ENCODE measurements around the gene ZNF764. TPM values are rescaled to one million over a fixed set of nuclear protein-coding genes. Genes with fewer than 3 reads are reported as not detected.

The ZNF764 gene
- total and polyA plus RNA-seq, 9 of the 15 experiments (the other 6 are each of a cell fraction or from before 2014, with no cell fraction given) = 0.69 to 10.1 (median 4.1) TPM

DNA sequence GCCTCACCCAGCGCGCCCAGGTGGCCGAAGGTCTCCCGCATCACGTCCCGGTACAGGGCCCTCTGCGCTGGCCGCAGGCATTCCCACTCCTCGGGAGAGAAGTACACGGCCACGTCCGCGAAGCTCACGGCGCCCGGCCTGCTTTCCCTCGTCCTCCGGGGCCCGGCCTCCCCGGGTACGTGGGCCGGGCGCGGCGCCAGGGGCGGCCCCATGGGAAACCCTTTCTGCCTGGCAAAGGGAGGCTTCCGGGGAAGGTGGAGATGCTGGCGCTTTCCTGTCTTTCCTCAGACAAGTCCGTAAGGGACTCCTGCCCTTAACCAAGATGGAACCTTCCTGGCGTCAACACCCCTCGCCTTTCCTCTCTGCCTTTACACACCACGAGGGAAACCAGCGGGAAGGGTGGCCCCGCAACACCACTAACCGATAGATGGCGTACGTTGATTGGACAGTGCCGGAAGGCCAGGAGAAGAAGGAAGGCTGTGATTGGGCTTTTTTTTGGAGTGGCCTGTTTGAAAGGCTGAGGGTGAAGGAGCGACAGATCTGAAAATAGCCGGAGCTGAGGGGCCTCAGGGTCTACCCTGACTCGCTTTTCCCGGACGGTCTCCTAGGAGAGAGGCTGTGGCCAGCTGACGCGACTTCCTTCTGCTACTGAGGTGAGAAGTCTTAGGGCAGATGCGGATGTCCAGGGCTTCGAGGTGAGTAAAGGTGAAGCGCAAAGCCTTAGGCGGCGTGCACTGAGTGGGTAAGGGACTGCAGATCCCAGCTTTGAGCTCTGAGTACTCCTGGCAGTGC is 27.4 kb upstream of the ZNF764 start, which contains the start of gene ZNF785 (continued):
- TF ChIP-seq, protein P1, sequence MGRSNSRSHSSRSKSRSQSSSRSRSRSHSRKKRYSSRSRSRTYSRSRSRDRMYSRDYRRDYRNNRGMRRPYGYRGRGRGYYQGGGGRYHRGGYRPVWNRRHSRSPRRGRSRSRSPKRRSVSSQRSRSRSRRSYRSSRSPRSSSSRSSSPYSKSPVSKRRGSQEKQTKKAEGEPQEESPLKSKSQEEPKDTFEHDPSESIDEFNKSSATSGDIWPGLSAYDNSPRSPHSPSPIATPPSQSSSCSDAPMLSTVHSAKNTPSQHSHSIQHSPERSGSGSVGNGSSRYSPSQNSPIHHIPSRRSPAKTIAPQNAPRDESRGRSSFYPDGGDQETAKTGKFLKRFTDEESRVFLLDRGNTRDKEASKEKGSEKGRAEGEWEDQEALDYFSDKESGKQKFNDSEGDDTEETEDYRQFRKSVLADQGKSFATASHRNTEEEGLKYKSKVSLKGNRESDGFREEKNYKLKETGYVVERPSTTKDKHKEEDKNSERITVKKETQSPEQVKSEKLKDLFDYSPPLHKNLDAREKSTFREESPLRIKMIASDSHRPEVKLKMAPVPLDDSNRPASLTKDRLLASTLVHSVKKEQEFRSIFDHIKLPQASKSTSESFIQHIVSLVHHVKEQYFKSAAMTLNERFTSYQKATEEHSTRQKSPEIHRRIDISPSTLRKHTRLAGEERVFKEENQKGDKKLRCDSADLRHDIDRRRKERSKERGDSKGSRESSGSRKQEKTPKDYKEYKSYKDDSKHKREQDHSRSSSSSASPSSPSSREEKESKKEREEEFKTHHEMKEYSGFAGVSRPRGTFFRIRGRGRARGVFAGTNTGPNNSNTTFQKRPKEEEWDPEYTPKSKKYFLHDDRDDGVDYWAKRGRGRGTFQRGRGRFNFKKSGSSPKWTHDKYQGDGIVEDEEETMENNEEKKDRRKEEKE (IDR thresholded peaks at IDR 0.05; ENCODE audit: borderline replicate concordance in 1 of 2, control insufficient read depth in 1 of 2, low read depth in 2 of 2, low read length in 1 of 2) = 0 out of 4 replicates have a peak, but pooled peaks of 1 of the 2 experiments have one; percentile 73
- no peak for TF ChIP-seq CSDE1 (IDR thresholded peaks at IDR 0.05)
- peak; percentile 73; the same call in 1 of the 2 replicates for TF ChIP-seq ZNF263 (CRISPR knock-in tag; IDR thresholded peaks at IDR 0.05; ENCODE audit: borderline replicate concordance)
- TF ChIP-seq SIX5 (IDR thresholded peaks at IDR 0.05; ENCODE audit: borderline replicate concordance in 1 of 2, insufficient read depth in 1 of 2, low read depth in 1 of 2, low read length in 2 of 2) = peak; percentile 64; a peak in 3 of 4 replicates
- no peak for TF ChIP-seq NCOA2 (IDR thresholded peaks at IDR 0.05; ENCODE audit: partially characterized antibody in 2 of 2)
- TF ChIP-seq CEBPG (CRISPR knock-in tag; IDR thresholded peaks at IDR 0.05) = 0 out of 2 replicates have a peak, but pooled peaks have one; percentile 9
- TF ChIP-seq CEBPG (tag; conservative IDR thresholded peaks at IDR 0.05 in 1 of 2, IDR thresholded peaks at IDR 0.05 in 1 of 2) = no peak
- TF ChIP-seq KLF13 (tag; IDR thresholded peaks at IDR 0.05; ENCODE audit: borderline replicate concordance, low read depth) = 0 out of 2 replicates have a peak, but pooled peaks have one; percentile 25
- TF ChIP-seq NFE2 (IDR thresholded peaks at IDR 0.05; ENCODE audit: low read depth) = peak; percentile 3
- peak; percentile 67; the same call in 1 of the 2 replicates for TF ChIP-seq ZNF197 (CRISPR knock-in tag; IDR thresholded peaks at IDR 0.05; ENCODE audit: low read depth)
- TF ChIP-seq CREBBP (IDR thresholded peaks at IDR 0.05; ENCODE audit: low read depth, low read length) = no peak
- TF ChIP-seq RAD51 (IDR thresholded peaks at IDR 0.05; ENCODE audit: borderline replicate concordance, low read depth) = peak; percentile 47; the same call in 1 of the 2 replicates
- TF ChIP-seq, protein P2, sequence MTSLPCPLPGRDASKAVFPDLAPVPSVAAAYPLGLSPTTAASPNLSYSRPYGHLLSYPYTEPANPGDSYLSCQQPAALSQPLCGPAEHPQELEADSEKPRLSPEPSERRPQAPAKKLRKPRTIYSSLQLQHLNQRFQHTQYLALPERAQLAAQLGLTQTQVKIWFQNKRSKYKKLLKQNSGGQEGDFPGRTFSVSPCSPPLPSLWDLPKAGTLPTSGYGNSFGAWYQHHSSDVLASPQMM (CRISPR knock-in tag; IDR thresholded peaks at IDR 0.05) = no peak
- no peak for TF ChIP-seq GTF2A2 (tag; IDR thresholded peaks at IDR 0.05)
- TF ChIP-seq TEAD1 (CRISPR knock-in tag; IDR thresholded peaks at IDR 0.05) = peak in 1 of 2 experiments; percentile 56; a peak in 1 of 4 replicates
- TF ChIP-seq MAZ (CRISPR knock-in tag; conservative IDR thresholded peaks at IDR 0.05 in 1 of 2, IDR thresholded peaks at IDR 0.05 in 1 of 2) = peak; percentile 51 to 89; a peak in 3 of 4 replicates
- no peak for TF ChIP-seq HMG20B (CRISPR knock-in tag; IDR thresholded peaks at IDR 0.05)
- TF ChIP-seq, protein P3, sequence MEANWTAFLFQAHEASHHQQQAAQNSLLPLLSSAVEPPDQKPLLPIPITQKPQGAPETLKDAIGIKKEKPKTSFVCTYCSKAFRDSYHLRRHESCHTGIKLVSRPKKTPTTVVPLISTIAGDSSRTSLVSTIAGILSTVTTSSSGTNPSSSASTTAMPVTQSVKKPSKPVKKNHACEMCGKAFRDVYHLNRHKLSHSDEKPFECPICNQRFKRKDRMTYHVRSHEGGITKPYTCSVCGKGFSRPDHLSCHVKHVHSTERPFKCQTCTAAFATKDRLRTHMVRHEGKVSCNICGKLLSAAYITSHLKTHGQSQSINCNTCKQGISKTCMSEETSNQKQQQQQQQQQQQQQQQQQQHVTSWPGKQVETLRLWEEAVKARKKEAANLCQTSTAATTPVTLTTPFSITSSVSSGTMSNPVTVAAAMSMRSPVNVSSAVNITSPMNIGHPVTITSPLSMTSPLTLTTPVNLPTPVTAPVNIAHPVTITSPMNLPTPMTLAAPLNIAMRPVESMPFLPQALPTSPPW (CRISPR knock-in tag; IDR thresholded peaks at IDR 0.05) = peak; percentile 69
- TF ChIP-seq ZNF444 (CRISPR knock-in tag; IDR thresholded peaks at IDR 0.05) = no peak
- no peak for TF ChIP-seq PPARD (CRISPR knock-in tag; IDR thresholded peaks at IDR 0.05)
- peak; percentile 89 for TF ChIP-seq ZNF583 (CRISPR knock-in tag; IDR thresholded peaks at IDR 0.05)
- TF ChIP-seq CC2D1A (IDR thresholded peaks at IDR 0.05) = peak; percentile 64

Data from K562 (cell line).